Measurements from ENCODE around the gene PCSK2. TPM values are rescaled to one million over a fixed set of nuclear protein-coding genes. Genes with fewer than 3 reads are reported as not detected.
A peak's percentile ranks its signal among the peaks of the same experiment; 100 is the strongest.

PCSK2 gene
- total and polyA plus RNA-seq, 2 of the 8 experiments (the other 6 are each of a cell fraction or from before 2014, with no cell fraction given): 1.9 to 4.2 TPM

GRCh38 chr20:17530716-17531664 lies 304.1 kb downstream of the PCSK2 start, which contains the start of gene BFSP1:
TSS of gene BFSP1 (minus strand) at chr20:17531379. CDS start at chr20:17531329, 50 bp downstream.
- Histone ChIP-seq H3K14ac (ENCODE audit: insufficient read length) (no peak within 1 kb of the TSS), H4K91ac (replicated peaks; ENCODE audit: insufficient read length, low read length) (peak within 1 kb of the TSS; percentile 90), H3K9ac (replicated peaks in 1 of 4; ENCODE audit: extremely low read depth in 1 of 4, low read depth in 3 of 4, low read length in 3 of 4) (peak within 1 kb of the TSS; percentile 46 to 81 (median 69)), H3K36me3 (ENCODE audit: control insufficient read depth in 2 of 4, insufficient read depth in 4 of 4, low read length in 3 of 4) (no peaks in the 10 kb centered on the region), H3K4ac (replicated peaks; ENCODE audit: insufficient read length, low read depth, low read length) (no peak within 1 kb of the TSS), H4K8ac (ENCODE audit: extremely low read depth, insufficient read depth, low read length) (peak within 1 kb of the TSS; percentile 90), H3K9me3 (ENCODE audit: insufficient read depth in 2 of 2, low read depth in 1 of 2, low read length in 1 of 2) (no peaks in the 10 kb centered on the region), H3K4me3 (ENCODE audit: extremely low read depth in 1 of 4, insufficient read depth in 2 of 4, low read depth in 3 of 4, low read length in 4 of 4) (peak within 1 kb of the TSS; percentile 46 to 67 (median 52)), H3K23me2 (ENCODE audit: low read depth, low read length) (peaks cover 6% of the 10 kb centered on the region; the same call in 1 of the 2 replicates), H4K20me1 (replicated peaks in 1 of 2; ENCODE audit: control insufficient read depth in 1 of 2, insufficient read depth in 2 of 2, low read length in 2 of 2) (no peaks in the 10 kb centered on the region), H2BK20ac (ENCODE audit: low read length) (0 out of 2 replicates have a peak within 1 kb of the TSS, but pooled peaks have one; percentile 72), H3K27ac (ENCODE audit: low read depth, low read length) (peak within 1 kb of the TSS; percentile 63; the same call in 1 of the 2 replicates), H2BK120ac (replicated peaks; ENCODE audit: low read depth, low read length) (no peak within 1 kb of the TSS), H2AFZ (ENCODE audit: low read length) (peak within 1 kb of the TSS; percentile 94), H4K5ac (ENCODE audit: insufficient read length, low read depth, low read length) (peak within 1 kb of the TSS; percentile 26), H2AK5ac (ENCODE audit: low read depth, low read length) (no peak within 1 kb of the TSS), H3K23ac (ENCODE audit: insufficient read length) (no peak within 1 kb of the TSS), H3K18ac (ENCODE audit: extremely low read depth, low read length) (peak within 1 kb of the TSS; percentile 85), H3K4me1 (replicated peaks in 1 of 4; ENCODE audit: control insufficient read depth in 3 of 4, insufficient read depth in 4 of 4, low read length in 3 of 4) (peaks cover 5 to 12% (median 9%) of the 10 kb centered on the region in 4 experiments), H2BK5ac (ENCODE audit: low read depth, low read length) (peak within 1 kb of the TSS; percentile 42; the same call in 1 of the 2 replicates), H3K79me2 (ENCODE audit: control insufficient read depth in 1 of 2, insufficient read depth in 2 of 2, low read length in 2 of 2) (no peaks in the 10 kb centered on the region), H3K79me1 (ENCODE audit: low read depth, low read length) (no peaks in the 10 kb centered on the region), H2BK12ac (ENCODE audit: low read depth, low read length) (0 out of 2 replicates have a peak within 1 kb of the TSS, but pooled peaks have one; percentile 40), H3K27me3 (replicated peaks in 1 of 4; ENCODE audit: control insufficient read depth in 3 of 4, extremely low read depth in 1 of 4, insufficient read depth in 3 of 4, low read length in 3 of 4) (peaks cover 2 to 17% (median 11%) of the 10 kb centered on the region in 4 experiments), H2BK15ac (ENCODE audit: low read length) (peak within 1 kb of the TSS; percentile 19; the same call in 1 of the 2 replicates), H3K4me2 (ENCODE audit: insufficient read depth in 1 of 2, low read depth in 2 of 2, low read length in 2 of 2) (peak within 1 kb of the TSS; percentile 78 to 90), H3K56ac (replicated peaks; ENCODE audit: insufficient read length, low read depth, low read length) (no peak within 1 kb of the TSS)
- CTCF ChIA-PET (ENCODE audit: partially characterized antibody): interaction anchor here (0.6 to 1.4 kb wide), 9 partner anchors 10 to 669 kb away, joined by 3 to 4 read pairs (median 3); no protein-coding TSS in a partner anchor
- DNase-seq (ENCODE audit: low read depth in 1 of 2, low spot score in 2 of 2): peak; percentile 25 to 82
- 2% methylated on average over 84 of the region's 111 CpGs; no CpG with 5 or more reads in 1 of the 2 experiments for WGBS, 2 experiments (ENCODE audit: extremely low coverage in 1 of 2, insufficient coverage in 1 of 2, insufficient read length in 1 of 2, insufficient replicate concordance in 2 of 2, low coverage in 1 of 2, low lambda C conversion rate in 2 of 2, missing lambda C conversion rate in 1 of 2)
- POLR2A ChIA-PET (ENCODE audit: partially characterized antibody): interaction anchor here (0.6 to 2.3 kb wide), 25 partner anchors 8 to 407 kb away, joined by 3 to 14 read pairs (median 4); partner anchors contain the start of gene DSTN
- no peak for FAIRE-seq
- TF ChIP-seq EP300 (IDR thresholded peaks at IDR 0.05; ENCODE audit: borderline replicate concordance in 1 of 2, low read depth in 2 of 2, low read length in 2 of 2) (no peak), RBBP5 (IDR thresholded peaks at IDR 0.05; ENCODE audit: borderline replicate concordance, low read depth, low read length) (peak; percentile 94), MAFK (IDR thresholded peaks at IDR 0.05; ENCODE audit: low read depth, low read length) (no peak), TEAD4 (IDR thresholded peaks at IDR 0.05; ENCODE audit: low read depth, low read length) (no peak; the same call in 1 of the 2 replicates), FOSL1 (IDR thresholded peaks at IDR 0.05; ENCODE audit: insufficient read depth, low read depth, low read length) (no peak), RFX5 (IDR thresholded peaks at IDR 0.05; ENCODE audit: borderline replicate concordance, low read depth, low read length) (no peak), HDAC2 (IDR thresholded peaks at IDR 0.05; ENCODE audit: borderline replicate concordance in 1 of 2, low read depth in 2 of 2, low read length in 2 of 2) (0 out of 4 replicates have a peak, but pooled peaks of 1 of the 2 experiments have one; percentile 74), SP4 (IDR thresholded peaks at IDR 0.05; ENCODE audit: low read length) (no peak), RXRA (IDR thresholded peaks at IDR 0.05; ENCODE audit: insufficient read depth, low read depth, low read length) (no peak), BRCA1 (IDR thresholded peaks at IDR 0.05; ENCODE audit: low read depth, low read length) (no peak)

All from H1 (cell line).